Motor neuron (in vitro differentiated cells): ENCODE results near the gene ITPR2. TPM values are rescaled to one million over a fixed set of nuclear protein-coding genes. Genes with fewer than 3 reads are reported as not detected.
A peak's percentile ranks its signal among the peaks of the same experiment; 100 is the strongest.
"Not testable (repeated sequence)": the region's sequence is repeated elsewhere in the genome, so short reads cannot be mapped to it uniquely, and the experiment has no call there.

ENCODE experiments used
- ATAC-seq, 8 experiments: fragments of 200-7000 bp; cut with Tn5 transposase; replicated peaks in 6 of 8; 2 replicates each; pipeline ENCODE4 v1.8.0; 2021; ENCODE audit warnings: mild to moderate bottlenecking in 8 of 8, moderate library complexity in 8 of 8
- H3K27ac ChIP-seq, 2 donors: fragments of 250-450 bp; sonication (Bioruptor Pico); 2 replicates each; pipeline ENCODE4 v1.9.0; 2021; ENCODE audit warnings: antibody characterized with exemption in 2 of 2, mild to moderate bottlenecking in 2 of 2, moderate library complexity in 1 of 2
- H3K4me1 ChIP-seq, 2 donors: fragments of 250-450 bp; sonication (Bioruptor Pico); replicated peaks in 1 of 2; 2 replicates each; pipeline ENCODE4 v1.6.1; 2021; ENCODE audit warnings: antibody characterized with exemption in 2 of 2, mild to moderate bottlenecking in 2 of 2, moderate library complexity in 1 of 2
- H3K4me3 ChIP-seq, 5 donors: fragments of 250-450 bp; sonication (Bioruptor Pico); 2 replicates each; pipeline ENCODE4 v1.9.0; 2021; ENCODE audit warnings: antibody characterized with exemption in 5 of 5, mild to moderate bottlenecking in 5 of 5, moderate library complexity in 4 of 5
- WGBS, 10 experiments: fragments of 450-650 bp; shearing (Covaris generic); methylation state at CpG; one replicate each; pipeline ENCODE4 v1.0.0; 2022; 5-methylcytosine and 5-hydroxymethylcytosine counted together
- in situ Hi-C, 9 experiments: fragments of 400-800 bp; cut with MboI; loops; one replicate each; pipeline ENCODE4 v1.15.0; 2021; ENCODE audit warnings: low sequenced_read_pairs in 9 of 9, low pct_unique_long_range_greater_than_20kb in 2 of 9; ENCODE audit not compliant: unreplicated experiment in 9 of 9
- total RNA-seq, 8 experiments: library from RNA; unstranded; fragments of 300-600 nt; gene quantifications; 2 replicates each; pipeline versions ENCODE4 v1.2.3 to v1.2.4, GENCODE V29; 2022

The ITPR2 gene
- total RNA-seq, 8 experiments from 2014 or later = 0.27 to 51.5 (median 11.5) TPM

DNA sequence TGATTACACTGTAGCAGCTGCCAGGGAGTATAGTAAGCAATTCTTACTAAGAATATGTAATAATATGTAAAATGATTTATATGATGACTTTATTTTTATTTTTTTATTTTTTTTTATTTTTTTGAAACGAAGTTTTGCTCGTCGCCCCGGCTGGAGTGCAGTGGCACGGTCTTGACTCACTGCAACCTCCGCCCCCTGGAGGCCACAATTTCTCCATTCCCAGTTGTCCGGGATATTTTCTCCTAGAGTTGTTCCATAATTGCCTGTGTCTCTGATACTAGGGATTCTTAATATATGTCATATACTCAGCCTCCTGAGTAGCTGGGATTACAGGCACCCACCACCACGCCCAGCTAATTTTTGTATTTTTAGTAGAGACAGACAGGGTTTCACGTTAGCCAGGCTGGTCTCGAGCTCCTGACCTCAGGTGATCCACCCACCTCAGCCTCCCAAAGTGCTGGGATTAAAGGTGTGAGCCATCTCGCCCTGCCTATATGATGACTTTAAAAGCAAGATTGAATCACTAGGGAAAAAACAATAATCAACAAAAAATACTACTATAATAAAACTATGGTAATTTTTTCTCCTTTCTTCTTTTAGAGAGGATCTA is 12.2 kb upstream of the ITPR2 start:
- Histone ChIP-seq H3K27ac (no peak overlapping the region), H3K4me1 (no peaks in the 10 kb centered on the region), H3K4me3 (no peak overlapping the region)
- peak in 3 of 8 experiments; percentile 42 to 89 (median 63) for ATAC-seq
- 0 to 53% (median 45%) methylated on average over 3 to 11 of the region's 11 CpGs for WGBS, 10 experiments
- in situ Hi-C loops = no loop called here

DNA sequence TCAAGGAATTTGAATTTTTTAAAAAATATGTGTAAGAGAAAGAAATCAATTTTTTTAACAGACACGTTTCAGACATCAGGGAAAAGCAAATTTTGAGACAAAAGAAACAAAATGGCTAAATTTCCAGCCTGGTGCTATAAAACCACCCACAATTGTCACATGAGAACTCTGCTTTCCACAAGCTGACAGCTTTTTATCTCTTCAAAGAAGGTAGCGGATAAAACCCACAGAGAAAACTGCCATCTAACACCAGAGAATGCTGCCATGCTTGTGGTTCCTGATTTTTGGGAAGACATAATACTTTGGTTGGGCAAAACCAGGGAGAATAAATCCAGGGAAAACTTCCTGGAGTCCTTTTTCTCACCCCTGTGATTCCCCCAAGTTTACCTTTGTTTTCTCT is 10.3 kb upstream of the ITPR2 start:
- Histone ChIP-seq H3K4me3 (no peak overlapping the region), H3K27ac (no peak overlapping the region), H3K4me1 (no peaks in the 10 kb centered on the region)
- ATAC-seq = no peak
- in situ Hi-C loops = no loop called here
- 55 to 100% (median 85%) methylated on average over 1 to 2 of the region's 2 CpGs; no CpG with 5 or more reads in 1 of the 10 experiments for WGBS, 10 experiments

DNA sequence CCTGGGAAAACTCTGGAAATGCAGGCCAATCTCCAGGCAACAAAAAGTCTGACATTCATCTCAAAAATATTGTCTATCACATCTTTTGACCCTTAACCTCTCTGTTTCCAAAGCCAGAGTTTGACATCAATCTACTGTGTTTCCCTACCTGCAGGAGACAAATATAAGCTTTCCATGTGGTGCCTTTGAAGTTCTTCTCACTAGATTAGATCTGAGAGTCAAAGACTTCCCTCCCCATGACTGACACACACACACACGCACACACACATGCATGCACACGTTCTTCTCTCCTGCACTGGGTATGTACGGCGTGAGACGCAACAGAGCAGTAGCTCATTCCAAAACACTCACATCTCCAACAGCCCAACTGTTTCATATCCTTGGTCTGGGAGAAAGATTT is 8.1 kb upstream of the ITPR2 start:
- no peak overlapping the region for H3K27ac ChIP-seq

DNA sequence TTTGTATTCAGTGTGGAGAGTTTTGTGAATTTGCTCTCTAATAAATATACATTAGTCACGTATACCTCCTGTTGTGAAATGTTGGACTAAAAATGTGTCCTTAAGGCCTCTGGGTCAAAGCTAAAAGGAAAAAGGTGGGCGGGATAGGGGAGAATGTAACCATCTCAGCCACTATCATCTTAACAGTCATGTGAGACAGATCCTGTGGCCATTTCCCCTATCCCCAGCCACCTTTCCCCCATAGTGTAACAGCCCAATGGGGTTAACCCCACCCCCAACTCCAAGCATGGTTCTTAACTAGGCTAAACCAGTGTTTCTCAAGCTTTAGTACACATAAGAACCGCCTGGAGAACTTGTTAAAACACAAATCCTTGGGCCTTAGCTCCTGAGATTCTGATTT is 6.5 kb upstream of the ITPR2 start:
- no peaks in the 10 kb centered on the region for H3K4me1 ChIP-seq
- ATAC-seq = no peak
- WGBS, 10 experiments = 64 to 100% (median 88%) methylated on average over 1 to 3 of the region's 3 CpGs; no CpG with 5 or more reads in 4 of the 10 experiments
- no peak overlapping the region for H3K27ac ChIP-seq
- H3K4me3 ChIP-seq = no peak overlapping the region
- in situ Hi-C loops = no loop called here

More for the DNA sequence above, 8.1 kb upstream of the ITPR2 start:
- no peak for ATAC-seq
- 77 to 100% (median 87%) methylated on average over 1 to 5 of the region's 5 CpGs; no CpG with 5 or more reads in 3 of the 10 experiments for WGBS, 10 experiments
- no peaks in the 10 kb centered on the region for H3K4me1 ChIP-seq
- H3K4me3 ChIP-seq = no peak overlapping the region
- in situ Hi-C loops = no loop called here

DNA sequence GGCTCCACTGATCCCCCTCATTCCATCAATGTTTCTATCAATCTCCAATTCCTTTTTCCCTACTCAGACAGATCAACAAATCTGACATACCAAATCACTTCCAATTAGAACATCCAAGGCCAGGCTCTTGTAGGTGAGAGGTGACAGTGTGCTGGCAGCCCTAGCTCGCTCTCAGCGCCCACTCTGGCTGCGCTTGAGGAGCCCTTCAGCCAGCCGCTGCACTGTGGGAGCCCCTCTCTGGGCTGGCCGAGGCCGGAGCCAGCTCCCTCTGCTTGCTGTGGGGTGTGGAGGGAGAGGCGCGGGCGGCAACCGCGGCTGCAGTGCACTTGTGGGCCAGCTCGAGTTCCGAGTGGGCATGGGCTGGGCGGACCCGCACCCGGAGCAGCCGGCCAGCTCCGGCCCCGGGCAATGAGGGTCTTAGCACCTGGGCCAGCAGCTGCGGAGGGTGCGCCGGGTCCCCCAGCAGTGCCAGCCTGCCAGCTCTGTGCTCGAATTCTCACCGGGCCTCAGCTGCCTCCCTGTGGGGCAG is 6.0 kb upstream of the ITPR2 start:
- 73 to 100% (median 98%) methylated on average over 2 to 8 of the region's 24 CpGs; no CpG with 5 or more reads in 7 of the 10 experiments for WGBS, 10 experiments
- Histone ChIP-seq H3K27ac (no peak overlapping the region), H3K4me1 (peaks cover under 1 to 2% of the 10 kb centered on the region in 2 donors), H3K4me3 (no peak overlapping the region)
- in situ Hi-C loops = no loop called here
- ATAC-seq = no peak

DNA sequence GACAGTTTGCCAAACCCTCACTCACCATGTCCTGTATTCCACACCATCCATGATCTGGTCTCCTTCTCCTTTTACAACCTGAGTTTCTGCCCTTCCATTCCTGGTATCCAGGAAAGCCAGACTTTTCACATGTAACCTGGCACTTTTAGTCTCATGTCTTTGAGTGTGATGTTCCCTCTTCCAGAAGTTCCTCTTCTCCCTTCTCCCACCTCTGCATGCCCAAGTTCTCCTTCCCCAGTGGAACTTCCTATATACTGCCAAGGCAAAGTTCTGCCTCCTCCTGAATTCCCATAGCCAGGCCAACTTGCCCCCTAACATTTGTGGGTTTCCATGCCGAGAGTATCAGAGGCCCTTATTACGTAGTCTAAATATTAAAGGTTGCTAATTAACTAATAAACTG is 3.2 kb upstream of the ITPR2 start:
- Histone ChIP-seq H3K4me1 (peaks cover 2 to 3% of the 10 kb centered on the region in 2 donors), H3K27ac (no peak overlapping the region), H3K4me3 (no peak overlapping the region)
- 60 to 100% (median 94%) methylated on average over 1 to 2 of the region's 2 CpGs; no CpG with 5 or more reads in 4 of the 10 experiments for WGBS, 10 experiments
- ATAC-seq = no peak
- in situ Hi-C loops = no loop called here

DNA sequence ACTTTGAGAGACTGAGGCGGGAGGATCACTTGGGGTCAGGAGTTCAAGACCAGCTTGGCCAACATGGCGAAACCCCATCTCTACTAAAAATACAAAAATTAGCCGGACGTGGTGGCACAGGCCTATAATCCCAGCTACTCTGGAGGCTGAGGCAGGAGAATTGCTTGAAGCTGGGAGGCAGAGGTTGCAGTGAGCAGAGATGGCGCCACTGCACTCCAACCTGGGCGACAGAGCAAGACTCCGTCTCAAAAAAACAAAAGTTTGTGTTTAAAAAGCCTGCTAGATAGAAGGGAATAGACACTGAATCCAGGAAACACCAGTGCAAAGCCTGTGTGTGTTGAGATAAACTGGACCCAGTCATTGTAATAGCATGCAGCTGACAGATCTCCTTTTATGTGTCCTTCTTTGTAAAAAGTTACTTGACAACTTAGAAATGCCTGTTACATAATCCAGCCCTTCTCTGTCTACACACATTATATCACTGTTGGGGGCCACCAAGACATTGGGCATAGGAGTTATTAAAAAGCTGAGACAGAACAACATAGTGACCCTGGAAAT is 1.6 kb upstream of the ITPR2 start:
- WGBS, 10 experiments = 80 to 100% (median 98%) methylated on average over 1 to 7 of the region's 7 CpGs; no CpG with 5 or more reads in 3 of the 10 experiments
- ATAC-seq, H3K27ac ChIP-seq, H3K4me3 ChIP-seq, H3K4me1 ChIP-seq, in situ Hi-C loops: not testable (repeated sequence)

DNA sequence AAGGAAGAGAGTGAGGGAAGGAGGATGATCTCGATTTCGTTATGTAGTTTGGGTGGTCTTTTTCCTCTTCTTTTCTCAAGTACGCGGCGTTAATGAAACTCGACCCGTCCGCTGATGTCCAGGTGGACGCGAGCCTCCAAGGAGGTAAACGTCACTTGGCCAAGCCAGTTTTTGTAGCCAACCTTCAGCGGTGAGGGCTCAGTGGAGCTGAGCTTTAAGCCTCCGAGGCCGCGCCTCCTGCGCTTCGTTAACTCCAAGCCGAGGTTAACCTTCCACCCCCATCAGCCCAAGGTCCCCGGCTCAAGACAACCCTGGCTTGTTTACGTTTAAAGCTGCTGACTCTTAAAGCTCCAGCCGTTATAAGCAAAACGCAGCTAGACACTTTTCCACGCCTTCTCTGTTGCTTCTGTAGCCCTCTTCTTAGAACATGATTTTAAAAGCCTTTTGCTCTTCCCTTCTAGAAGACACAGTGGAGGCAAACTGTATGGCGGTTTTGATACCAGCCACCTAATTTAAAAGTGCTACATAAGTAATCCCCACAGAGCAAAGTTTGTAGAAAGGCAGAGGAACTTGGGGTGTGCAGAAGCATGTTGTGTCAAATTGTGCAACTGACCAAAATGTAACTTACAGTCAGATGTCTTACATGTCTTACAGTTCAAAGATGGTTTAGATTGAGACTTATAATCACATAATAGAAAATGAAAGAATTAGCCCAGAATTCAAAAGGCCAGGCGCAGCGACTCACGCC is 923 bp upstream of the ITPR2 start:
- no peak overlapping the region for H3K27ac ChIP-seq
- 4 to 100% (median 30%) methylated on average over 1 to 26 of the region's 27 CpGs for WGBS, 10 experiments
- in situ Hi-C loops = no loop called here
- H3K4me3 ChIP-seq = peak overlapping the region; percentile 48 to 75 (median 52)
- ATAC-seq = peak in 1 of 8 experiments; percentile 1
- peaks cover 2 to 3% of the 10 kb centered on the region in 2 donors for H3K4me1 ChIP-seq

DNA sequence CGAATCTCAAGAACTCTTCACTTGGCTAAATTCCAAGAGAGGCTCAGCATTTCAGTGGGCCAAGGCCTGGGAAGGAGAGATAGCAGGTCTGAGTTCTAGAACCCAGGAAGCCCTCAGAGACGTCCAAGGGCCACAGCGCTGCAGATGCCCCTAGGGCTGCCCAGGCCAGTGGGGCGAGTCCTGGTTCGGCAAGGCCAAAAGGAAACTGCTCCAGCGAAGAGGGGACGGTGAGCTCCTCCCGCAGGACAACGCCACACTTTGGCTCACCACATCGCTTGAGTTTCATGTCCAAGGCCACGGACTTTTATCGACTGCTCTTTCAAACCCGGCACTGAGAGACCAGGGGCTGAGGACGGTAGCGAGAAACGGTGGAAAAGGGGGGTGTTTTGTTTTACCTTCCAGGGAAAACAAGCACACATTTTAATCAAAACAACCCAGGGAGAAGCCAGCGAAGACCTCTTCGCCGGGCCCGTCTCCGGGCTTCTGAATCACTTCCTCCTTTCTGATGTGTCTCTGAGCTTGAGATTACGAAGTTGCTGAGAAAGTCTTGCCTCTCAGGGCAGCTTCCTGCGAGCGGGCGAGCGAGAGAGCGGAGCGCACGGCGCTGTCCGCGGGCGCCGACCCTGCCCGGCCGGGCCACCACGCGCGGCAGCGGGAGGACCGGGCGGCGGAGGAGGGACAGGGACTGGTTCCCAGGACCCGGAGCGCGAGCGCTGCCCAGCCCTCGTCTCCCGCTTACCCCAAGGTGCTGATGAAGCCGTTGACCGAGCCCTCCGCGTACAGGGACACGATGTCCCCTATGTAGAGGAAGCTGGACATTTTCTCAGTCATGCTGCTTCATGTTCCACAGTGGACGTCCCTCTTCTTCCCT is 808 bp downstream of the ITPR2 start:
- ATAC-seq = peak; percentile 32 to 47 (median 44)
- H3K27ac ChIP-seq = no peak overlapping the region
- in situ Hi-C loops = no loop called here
- WGBS, 10 experiments = 0 to 3% (median 0%) methylated on average over 1 to 16 of the region's 55 CpGs
- H3K4me3 ChIP-seq = peak overlapping the region; percentile 48 to 75 (median 52)
- H3K4me1 ChIP-seq = peaks cover 2 to 3% of the 10 kb centered on the region in 2 donors

DNA sequence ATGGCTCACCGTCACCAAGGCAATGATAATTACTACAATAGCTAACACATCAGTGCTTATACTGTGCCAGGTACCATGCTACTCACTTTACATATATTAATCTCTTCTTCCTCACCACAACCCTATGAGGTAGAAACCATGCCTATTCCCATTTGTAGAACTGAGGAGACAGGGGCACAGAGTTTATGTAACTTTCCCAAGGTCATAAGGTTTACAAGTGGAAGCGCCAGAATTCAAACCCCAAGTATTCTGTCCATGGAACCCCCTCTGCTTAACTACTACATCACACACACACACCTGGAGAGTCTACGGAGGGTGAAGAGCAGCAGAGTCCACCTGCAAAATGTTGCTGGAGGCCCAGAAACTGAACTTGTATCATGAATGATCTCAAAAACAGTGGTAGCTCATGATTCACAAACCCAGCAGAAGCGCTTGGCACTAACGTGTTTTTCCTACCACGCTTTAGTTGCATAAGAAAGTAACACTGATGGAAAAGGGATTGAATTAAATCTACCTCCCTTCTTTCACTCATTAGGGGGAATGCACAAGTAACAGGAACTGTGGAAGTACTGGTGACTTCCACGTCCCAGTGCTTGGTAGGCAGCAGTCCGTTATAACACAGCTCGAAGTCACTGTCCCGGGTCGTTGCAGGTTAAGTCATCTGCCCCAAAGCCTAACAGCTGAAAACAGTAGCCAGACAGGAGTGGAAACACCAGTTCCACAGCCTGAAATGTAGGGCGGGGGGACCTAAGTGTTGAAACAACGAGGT is 2.0 kb downstream of the ITPR2 start:
- Histone ChIP-seq H3K4me3 (no peak overlapping the region), H3K27ac (no peak overlapping the region), H3K4me1 (peaks cover 2 to 3% of the 10 kb centered on the region in 2 donors)
- 58 to 100% (median 82%) methylated on average over 1 to 12 of the region's 13 CpGs; no CpG with 5 or more reads in 1 of the 10 experiments for WGBS, 10 experiments
- in situ Hi-C loops = no loop called here
- no peak for ATAC-seq

DNA sequence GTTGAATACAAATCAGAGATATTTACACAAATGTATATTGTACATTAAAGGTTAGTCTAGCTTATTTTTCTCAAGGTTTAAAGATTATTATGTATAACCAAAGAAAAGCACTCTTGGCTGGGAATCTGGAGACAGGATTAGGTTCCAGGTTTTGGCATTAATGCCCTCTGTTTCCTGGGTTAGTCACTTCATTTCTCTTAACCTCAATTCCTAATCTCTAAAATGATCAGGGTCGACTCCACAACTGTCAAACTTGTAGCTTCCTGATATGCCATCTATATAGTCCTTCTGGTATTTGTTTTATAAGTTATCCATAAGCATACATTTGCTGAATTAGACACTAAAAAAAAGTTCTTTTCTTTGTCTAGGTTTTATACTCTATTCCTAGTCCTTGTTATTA is 2.6 kb downstream of the ITPR2 start:
- WGBS, 10 experiments = 40 to 83% (median 75%) methylated on average over 1 of the region's 1 CpG; no CpG with 5 or more reads in 3 of the 10 experiments
- in situ Hi-C loops = no loop called here
- no peak overlapping the region for H3K27ac ChIP-seq
- peaks cover 2 to 3% of the 10 kb centered on the region in 2 donors for H3K4me1 ChIP-seq
- H3K4me3 ChIP-seq = no peak overlapping the region
- no peak for ATAC-seq
